ENCODE results near the gene PPP2R3C.
A peak's percentile ranks its signal among the peaks of the same experiment; 100 is the strongest.

- no peak for TF ChIP-seq CTCF (IDR thresholded peaks at IDR 0.05)
- peak; percentile 34; the same call in 1 of the 2 replicates for TF ChIP-seq SIN3A (IDR thresholded peaks at IDR 0.05; ENCODE audit: borderline replicate concordance, insufficient read depth, low read depth, low read length)
- TF ChIP-seq REST (IDR thresholded peaks at IDR 0.05; ENCODE audit: insufficient read depth in 1 of 2, low read depth in 2 of 2, low read length in 1 of 2) = no peak
Measured at GRCh38 chr14:35121887-35122695, at the start of gene PPP2R3C, which contains the start of gene PRORP.

Data from Panc1 (cell line).